Stimulated activated CD4-positive, alpha-beta T cell treated with anti-CD3 and anti-CD28 coated beads, TNF-alpha, amount 100 ng/mL, for 48 hours (primary cell): Measurements from ENCODE around the gene CBARP.

Source experiments
- DNase-seq, 3 donors: peaks; one replicate each; pipeline ENCODE4 v3.0.0-alpha.2; 2020; ENCODE audit warnings: low read depth in 3 of 3

The CBARP gene

GRCh38 chr19:1264801-1265614 is 27.2 kb upstream of the CBARP start:
- no peak for DNase-seq

DNA sequence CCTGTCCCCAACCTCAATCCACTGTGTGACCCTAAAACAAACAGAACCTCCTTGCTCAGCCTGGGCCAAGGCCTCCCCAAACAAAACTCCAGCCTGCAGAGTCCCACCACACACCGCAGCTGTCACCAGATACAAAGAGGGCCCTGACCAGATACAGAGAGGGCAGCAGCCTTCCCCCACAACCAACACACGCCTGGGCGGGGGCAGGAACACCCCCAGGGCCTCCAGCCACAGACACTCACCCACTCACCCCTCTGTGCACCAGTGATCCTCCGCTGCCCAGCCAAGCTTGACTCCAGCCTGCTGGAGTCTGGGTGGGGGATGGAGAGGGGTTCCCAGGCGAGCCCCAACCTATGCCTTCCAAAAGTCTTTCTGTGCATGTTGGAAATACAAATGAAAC is 25.4 kb upstream of the CBARP start:
- no peak for DNase-seq

GRCh38 chr19:1262623-1263123 is 24.9 kb upstream of the CBARP start:
- DNase-seq = no peak

DNA sequence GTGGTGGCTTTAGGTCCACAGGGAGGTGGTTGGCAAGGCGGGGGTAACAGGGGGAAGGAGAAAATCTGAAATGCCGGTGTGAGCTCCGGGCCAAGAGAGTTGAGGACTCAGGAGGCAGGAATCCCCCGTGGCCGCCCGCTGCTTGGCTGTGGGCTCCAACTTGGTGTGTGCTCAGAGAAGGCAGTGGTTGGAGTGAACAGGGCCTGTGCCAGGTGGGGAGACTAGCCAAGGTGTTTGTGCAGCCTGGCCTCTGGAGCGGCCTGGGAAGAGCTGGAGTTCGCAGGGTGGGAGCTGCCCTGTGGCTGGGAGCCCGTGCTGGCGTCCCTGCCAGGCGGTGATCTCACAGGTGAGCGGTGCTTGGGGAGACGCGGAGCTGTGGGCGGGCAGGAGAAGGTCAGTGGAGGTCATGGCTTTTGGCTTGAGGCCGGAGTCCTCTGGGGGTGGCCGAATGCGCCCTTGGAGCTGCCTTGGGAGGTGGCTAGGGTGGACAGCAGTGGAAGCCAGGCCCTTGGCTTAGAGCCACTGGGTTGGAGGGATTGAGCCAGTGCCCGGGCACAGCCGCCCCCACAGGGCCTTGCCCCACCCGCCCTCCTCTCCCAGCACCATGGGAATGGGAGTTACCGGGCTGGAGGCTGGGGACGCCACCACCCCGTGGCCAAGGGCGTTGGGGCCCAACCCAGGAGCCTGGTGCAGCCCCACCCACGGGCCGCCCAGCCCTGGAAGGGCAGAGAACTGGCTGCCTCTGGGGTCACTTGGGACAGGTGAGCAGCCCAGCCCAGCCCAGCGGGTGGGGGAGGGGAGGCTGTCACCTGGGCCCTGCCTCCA is 24.2 kb upstream of the CBARP start:
- no peak for DNase-seq

DNA sequence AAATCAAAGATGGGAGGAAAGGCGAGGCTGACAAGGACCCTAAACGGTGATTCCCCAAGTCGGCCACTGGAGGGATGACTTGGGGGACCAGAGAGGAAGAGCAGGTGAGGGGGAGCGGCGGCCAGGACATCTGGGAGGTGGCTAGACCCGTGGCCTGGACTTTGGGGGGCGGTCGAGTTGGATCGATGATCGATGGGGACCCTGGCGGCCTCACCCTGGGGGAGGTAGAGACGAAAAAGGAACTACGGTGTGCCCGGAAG is 23.7 kb upstream of the CBARP start:
- DNase-seq = no peak

DNA sequence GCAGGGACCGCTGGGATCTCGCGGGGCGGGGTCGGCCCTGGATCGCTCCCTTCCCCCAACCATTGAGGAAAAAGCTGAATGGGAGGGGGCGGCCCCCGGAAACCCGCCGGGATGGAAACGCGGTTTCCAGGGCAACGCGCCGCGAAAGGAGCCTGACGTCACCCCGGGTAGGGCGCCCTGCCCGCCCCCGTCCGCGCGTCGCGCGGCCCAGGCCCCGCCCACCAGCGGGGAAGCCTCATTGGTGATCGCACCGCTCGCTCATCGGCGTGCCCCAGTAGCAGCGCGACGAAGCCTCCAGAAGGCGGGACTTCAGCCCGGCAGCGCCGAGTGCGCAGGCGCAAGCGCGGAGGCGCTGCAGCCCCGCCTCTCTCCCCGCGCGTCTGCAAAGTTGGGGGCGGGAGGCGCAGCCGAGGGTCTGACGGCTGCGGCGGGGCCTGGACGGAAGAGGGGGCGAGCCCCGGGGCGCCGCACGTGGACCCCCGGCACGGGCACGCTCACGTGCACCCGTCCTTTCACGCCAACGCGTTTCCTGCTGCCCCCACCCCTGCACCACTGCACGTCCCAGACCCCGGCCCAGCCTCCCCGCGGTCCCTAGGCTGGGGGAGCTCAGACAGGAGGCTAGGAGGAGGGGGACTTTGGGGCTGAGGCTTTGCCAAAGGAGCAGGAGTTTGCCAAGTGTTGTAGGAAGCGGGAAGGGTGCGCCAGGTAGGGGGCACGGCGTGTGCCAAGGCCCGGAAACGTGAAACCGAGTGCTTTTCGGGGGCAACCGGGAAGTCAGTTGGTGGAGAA is 23.1 kb upstream of the CBARP start:
- DNase-seq = peak; percentile 92 to 97 (median 94)

GRCh38 chr19:1259876-1260748 is 22.3 kb upstream of the CBARP start:
- peak in 1 of 3 donors; percentile 51 for DNase-seq

DNA sequence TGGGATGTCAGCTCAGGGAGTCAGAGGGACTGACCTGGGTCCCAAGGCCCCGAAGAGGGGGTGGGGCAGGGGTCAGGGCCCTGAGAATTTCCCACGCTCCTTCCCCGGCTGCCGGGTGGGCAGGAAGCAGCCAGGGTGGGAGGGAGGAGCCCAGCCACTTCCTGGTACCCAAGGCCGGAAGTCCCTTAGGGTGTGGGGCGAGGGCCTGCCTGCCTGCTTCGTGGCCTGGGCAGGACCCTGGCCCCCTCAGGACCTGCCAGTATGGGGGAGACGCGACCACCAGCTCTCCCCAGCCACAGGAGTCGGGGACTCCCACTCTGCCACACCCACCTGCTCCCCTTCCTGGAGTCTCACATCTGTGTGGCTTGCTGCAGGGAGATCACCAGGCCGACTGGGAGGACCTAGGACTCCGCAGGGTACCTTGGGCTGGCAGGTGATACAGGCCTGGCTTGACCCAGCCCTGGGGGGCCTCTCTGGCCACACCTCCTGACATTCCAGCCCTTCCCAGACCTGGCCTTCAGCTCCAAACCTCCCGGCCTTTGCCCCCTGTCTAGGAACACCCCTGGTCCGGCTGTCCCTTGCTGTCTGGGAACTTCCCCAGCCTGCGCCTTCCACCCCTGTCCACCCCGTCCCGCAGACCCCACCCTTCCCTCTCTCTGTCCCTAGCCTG is 21.5 kb upstream of the CBARP start:
- DNase-seq = peak in 1 of 3 donors; percentile 70

GRCh38 chr19:1258707-1259205 is 21.0 kb upstream of the CBARP start:
- no peak for DNase-seq

DNA sequence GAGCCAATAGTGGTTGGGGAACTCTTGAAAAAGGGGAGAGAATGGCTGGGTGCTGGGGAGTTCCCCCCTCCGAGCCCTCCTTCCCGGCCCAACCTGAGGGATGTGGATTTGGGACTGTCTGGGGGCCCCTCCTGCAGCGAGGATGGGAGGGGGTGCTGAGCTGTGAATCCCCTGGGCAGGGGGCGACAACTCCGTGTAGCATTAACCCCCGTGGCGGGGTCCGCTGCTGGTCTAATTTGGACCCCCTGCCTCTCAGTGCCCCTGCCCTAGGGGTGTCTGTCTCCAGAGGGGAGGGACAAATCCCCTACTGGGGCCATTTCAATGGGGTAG is 20.3 kb upstream of the CBARP start:
- no peak for DNase-seq

DNA sequence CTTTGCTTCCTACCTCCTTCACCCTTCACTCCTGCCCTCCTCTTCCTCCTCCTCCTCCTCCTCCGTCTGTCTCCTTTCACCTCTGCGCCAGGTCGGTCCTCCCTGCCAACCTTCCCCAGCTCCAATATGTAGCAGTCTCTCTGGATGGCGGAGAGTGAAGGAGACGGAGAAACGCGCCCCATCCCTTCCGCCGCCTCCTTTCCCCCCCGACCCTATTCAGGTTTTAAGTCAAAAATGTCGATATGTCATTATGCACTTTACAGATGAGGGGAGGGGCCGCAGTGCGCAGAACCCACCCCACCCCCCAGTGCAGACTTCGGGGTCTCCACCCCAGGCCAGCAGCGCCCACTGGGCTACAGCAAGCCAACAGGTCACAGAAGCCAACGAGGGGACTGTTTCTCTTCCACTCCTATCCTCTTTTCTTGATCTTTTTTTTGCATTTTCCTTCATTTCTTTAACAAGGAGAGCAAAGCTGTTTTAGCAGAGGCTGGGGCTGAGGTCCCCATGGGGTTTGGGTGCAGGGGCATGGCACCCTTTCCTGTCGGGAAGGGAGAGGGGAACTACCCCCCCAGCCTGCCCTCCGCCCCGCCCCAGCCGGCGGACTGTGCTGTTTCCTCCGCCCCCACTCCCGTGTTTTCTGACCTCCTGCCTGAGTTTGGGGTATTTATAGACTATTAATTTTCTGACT is 19.8 kb upstream of the CBARP start:
- no peak for DNase-seq

DNA sequence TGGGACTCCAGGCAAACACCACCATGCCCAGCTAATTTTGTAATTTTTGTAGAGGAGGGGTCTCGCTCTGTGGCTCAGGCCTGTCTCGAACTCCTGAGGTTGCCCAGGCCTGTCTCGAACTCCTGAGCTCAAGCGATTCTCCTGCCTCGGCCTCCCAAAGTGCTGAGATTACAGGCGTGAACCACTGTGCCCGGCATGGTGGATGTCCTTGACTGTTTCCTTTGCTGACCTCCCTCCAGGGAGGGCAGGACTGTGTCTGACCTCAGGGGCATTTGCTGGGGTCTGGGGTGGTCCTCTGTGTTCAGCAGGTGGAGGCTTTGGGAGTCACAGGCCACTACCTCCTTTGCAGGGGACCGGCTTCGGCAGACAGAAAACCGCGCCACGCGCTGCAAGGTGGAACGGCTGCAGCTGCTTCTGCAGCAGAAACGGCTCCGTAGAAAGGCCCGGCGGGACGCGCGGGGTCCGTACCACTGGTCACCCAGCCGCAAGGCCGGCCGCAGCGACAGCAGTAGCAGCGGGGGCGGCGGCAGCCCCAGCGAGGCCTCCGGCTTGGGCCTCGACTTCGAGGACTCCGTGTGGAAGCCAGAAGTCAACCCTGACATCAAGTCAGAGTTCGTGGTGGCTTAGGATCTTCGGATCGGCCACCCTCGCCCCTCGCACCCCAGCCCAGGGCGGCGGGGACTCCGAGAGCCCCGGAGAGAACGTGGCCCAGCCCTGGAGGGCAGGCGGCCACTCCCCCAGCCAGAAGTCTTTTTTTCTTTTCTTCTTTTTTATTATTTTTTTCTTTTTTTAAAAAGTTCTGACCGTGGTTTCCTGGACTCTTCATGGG is 19.1 kb upstream of the CBARP start:
- no peak for DNase-seq

DNA sequence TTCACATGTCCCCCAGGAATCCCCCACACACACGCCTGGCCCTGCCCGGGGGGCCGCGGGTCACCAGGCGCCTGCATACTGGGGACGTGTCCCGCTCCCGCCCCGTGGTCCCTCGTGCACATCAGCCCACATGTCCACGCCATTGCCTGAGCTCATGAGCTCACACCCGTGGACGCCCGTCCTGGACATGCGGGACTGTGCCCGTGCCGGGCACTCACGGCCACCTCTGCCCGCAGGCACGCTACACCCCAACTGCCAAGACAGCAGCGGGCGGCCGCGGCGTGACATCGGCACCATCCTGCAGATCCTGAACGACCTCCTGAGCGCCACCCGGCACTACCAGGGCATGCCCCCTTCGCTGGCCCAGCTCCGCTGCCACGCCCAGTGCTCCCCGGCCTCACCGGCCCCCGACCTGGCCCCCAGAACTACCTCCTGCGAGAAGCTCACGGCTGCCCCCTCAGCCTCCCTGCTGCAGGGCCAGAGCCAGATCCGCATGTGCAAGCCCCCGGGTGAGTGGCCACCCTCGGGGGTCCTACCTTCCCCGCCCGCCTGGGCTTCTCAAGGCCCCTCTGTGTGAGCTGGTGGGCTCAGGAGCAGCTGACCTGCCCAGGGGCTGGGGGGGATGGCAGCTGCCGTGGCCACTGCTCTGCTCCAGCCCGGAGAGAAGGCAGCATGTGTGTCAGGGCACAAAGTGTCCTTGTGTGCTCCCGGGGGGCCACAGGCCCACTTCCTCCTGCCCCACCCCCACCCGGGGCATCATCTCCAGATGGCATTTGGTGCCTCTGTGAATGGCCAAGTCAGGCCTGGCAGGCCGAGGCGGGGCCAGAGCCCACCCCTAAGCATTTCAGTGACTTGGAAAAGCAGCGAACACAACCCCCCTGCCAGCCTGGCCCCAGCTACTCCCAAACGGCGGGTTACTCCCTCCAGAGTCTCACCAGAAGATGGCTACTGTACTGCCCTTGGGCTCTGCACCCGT is 17.7 kb upstream of the CBARP start:
- DNase-seq = no peak

GRCh38 chr19:1254530-1255185 is 16.9 kb upstream of the CBARP start:
- DNase-seq = no peak

GRCh38 chr19:1254081-1254527 is 16.3 kb upstream of the CBARP start:
- DNase-seq = no peak

GRCh38 chr19:1253514-1254080 is 15.8 kb upstream of the CBARP start:
- no peak for DNase-seq
